Stimulated activated effector memory CD8-positive, alpha-beta T cell treated with anti-CD3 and anti-CD28 coated beads, Interleukin-12 subunit alpha, Interleukin-12 subunit beta, amount 100 ng/mL, for 72 hours (primary cell): Measurements from ENCODE around the gene PRRX2.

ENCODE experiments used
- ATAC-seq: fragments of 150-1000 bp; cut with Tn5 transposase; 2 replicates; pipeline ENCODE4 v1.10.0; 2021
- DNase-seq, 2 donors: peaks; one replicate each; pipeline ENCODE4 v3.0.0; 2021 to 2022; ENCODE audit warnings: low spot score in 2 of 2
- H3K27ac Mint-ChIP-seq: one replicate; pipeline ENCODE4 v1.8.0; 2022; ENCODE audit warnings: mild to moderate bottlenecking, mixed read lengths
- H3K36me3 Mint-ChIP-seq: one replicate; pipeline ENCODE4 v1.8.0; 2022; ENCODE audit warnings: mild to moderate bottlenecking, mixed read lengths
- H3K4me1 Mint-ChIP-seq: one replicate; pipeline ENCODE4 v1.8.0; 2022; ENCODE audit warnings: mixed read lengths
- H3K4me3 Mint-ChIP-seq: one replicate; pipeline ENCODE4 v1.8.0; 2022; ENCODE audit warnings: mild to moderate bottlenecking, mixed read lengths
- H3K9me3 Mint-ChIP-seq: one replicate; pipeline ENCODE4 v1.8.0; 2022; ENCODE audit warnings: mixed read lengths

The PRRX2 gene

DNA sequence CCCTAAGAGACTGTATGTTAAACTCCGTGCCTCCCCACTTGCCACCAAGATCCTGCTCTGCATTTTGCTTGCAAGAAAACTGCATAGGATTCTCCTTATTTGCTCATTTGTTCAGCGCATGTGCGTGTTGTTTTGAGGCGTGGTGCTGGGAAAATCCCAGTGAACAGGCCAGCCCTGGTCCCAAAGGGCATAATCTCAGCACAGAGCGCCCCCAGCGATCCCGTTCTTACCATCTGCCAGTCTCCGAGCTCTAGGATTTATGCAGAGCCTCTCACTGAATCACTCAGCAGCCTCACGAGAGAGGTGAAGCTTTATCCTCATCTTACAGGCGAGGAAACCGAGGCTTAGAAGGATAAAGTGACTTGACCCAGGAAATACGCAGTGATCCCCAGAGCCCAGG, 11.5 kb downstream of the PRRX2 start:
- Mint-ChIP-seq H3K4me3 (no peak overlapping the region), H3K4me1 (peaks cover under 1% of the 10 kb centered on the region), H3K36me3 (no peaks in the 10 kb centered on the region), H3K27ac (no peak overlapping the region), H3K9me3 (no peaks in the 10 kb centered on the region)
- ATAC-seq (no peak), DNase-seq (no peak)

DNA sequence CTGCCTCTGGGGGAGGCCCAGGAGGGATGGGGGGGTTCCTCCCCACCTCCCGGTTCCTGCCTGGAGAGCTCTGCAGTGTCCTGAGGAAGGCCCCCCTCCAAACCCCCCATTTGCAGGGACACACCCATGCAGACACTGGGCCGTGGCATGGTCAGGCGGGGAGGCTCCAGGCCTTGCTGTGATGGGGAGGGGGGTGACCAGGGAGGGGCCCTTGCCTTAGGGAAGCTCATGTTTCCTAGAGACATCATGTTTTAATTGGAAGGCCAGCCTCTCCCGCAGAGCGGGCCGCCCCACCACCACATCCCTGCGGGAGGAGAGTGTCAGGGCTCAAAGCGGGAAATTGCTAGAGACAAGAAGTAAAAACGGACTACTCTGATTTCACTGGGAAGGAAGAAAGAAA, 12.0 kb downstream of the PRRX2 start:
- no peaks in the 10 kb centered on the region for H3K9me3 Mint-ChIP-seq
- DNase-seq, result no peak
- no peak for ATAC-seq
- no peaks in the 10 kb centered on the region for H3K36me3 Mint-ChIP-seq
- no peak overlapping the region for H3K27ac Mint-ChIP-seq
- no peaks in the 10 kb centered on the region for H3K4me1 Mint-ChIP-seq
- H3K4me3 Mint-ChIP-seq, result no peak overlapping the region

DNA sequence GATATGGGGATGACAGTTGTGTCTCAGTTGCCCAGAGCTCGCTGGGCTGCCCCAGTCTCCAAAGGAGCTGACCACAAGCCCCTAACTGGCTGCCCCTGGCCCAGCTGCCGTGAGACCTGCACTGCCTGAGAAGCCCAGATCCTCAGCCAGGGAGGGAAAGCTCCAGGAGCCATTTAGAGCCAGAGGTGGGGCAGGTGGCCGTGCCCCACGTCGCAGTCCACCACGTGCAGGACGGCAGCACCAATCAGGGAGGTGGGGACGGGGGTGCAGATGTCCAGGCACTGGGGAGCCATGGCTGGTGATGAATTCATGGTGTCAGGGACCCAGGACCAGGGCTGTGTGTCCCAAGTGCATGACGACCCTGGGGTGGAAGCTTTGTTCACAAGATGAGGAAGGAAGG, 13.4 kb downstream of the PRRX2 start:
- DNase-seq, result no peak
- no peak overlapping the region for H3K27ac Mint-ChIP-seq
- no peak for ATAC-seq
- no peak overlapping the region for H3K4me3 Mint-ChIP-seq
- no peaks in the 10 kb centered on the region for H3K4me1 Mint-ChIP-seq
- no peaks in the 10 kb centered on the region for H3K9me3 Mint-ChIP-seq
- no peaks in the 10 kb centered on the region for H3K36me3 Mint-ChIP-seq

DNA sequence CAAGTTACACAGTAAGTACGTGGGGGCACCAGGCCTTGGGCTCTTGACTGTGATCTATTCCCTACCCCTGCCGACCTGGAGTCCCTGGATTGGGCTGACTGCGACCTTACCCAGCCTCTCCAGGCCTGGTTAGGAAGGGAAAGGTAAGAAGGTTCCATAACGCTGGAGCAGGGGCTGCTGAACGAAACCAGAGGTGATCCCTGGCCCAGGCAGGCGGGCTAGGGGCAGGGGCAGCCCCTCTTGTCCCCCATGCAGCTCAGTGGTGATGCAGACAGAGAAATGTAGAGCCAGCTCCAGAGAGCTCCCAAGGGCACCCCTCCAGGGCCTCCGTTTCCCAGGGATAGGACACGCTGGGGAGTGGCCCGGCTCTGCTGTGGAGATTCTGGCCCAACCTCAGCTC, 14.1 kb downstream of the PRRX2 start:
- DNase-seq, result no peak
- Mint-ChIP-seq H3K36me3 (no peaks in the 10 kb centered on the region), H3K9me3 (no peaks in the 10 kb centered on the region), H3K4me3 (no peak overlapping the region), H3K27ac (no peak overlapping the region), H3K4me1 (no peaks in the 10 kb centered on the region)
- no peak for ATAC-seq

DNA sequence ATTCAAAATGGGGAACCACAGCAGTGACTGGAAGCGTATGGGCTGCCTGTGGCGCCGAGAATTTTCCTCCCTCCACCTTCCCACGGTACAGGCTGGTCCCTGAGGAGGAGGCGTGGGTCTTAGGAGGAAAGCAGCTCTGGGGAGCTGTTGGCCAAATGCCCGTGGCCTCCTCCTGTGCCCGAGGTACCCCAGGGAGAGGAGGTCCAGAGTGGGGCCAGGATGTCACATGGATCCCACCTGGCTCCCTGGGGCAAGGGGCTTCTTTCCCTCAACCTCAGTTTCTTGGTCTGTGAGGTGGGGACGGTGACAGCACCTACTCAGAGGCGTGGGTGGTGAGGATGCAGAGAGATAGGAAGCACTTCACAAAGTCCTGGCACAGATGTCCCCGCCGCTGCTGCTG, 16.5 kb downstream of the PRRX2 start:
- Mint-ChIP-seq H3K4me3 (no peak overlapping the region), H3K4me1 (no peaks in the 10 kb centered on the region), H3K27ac (no peak overlapping the region), H3K36me3 (no peaks in the 10 kb centered on the region), H3K9me3 (no peaks in the 10 kb centered on the region)
- no peak for ATAC-seq
- no peak for DNase-seq

DNA sequence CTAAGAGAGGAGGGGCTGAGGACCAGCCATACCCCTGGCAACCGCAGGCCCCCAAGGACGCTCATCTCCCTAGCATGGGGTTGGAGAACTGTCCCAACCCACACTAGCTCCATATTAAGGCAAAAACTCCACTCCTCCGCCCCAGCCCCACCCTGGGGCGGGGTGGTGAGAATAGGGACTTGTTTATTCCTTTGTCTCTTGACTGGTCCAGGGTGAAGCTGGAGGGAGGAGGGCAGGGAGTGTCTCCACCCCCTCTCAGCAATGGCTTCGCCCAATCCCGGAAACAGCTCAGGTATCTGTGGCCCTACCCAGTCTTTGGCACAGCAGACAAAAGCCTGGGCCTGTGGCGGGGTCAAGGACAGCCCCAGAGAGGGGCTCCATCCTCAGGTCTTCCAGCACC, 16.9 kb downstream of the PRRX2 start:
- Mint-ChIP-seq H3K9me3 (no peaks in the 10 kb centered on the region), H3K4me1 (no peaks in the 10 kb centered on the region), H3K27ac (no peak overlapping the region), H3K4me3 (no peak overlapping the region), H3K36me3 (no peaks in the 10 kb centered on the region)
- ATAC-seq (no peak), DNase-seq (no peak)

DNA sequence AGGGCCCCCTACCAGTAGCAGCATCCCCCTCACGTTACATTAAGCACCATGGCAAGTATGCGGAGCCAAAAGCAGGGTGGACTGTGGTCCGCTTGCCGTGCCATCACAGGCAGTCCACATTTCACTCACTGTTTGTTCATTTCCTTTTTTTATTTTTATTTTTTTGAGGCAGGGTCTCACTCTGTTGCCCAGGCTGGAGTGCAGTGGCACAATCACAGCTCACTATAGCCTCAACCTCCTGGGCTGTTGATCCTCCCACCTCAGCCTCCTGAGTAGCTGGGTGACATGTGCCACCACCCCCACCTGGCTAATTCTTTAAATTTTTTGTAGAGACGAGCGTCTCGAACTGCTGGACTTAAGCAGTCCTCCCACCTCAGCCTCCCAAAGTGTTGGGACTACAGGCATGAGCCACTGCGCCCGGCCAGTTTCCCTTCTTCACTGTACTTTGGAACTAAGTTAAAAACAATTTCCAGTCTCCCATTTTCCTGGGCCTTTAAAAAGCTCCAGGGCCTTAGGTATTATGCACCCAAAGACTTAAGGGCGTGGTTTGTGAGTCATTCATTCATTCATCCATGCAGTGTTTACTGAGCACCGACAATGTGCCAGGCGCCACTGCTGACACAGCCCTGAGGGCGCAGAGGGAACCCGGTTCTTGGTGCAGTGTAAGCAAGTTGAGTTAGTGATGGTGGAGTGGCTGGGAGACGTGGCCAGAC, 19.9 kb downstream of the PRRX2 start:
- no peaks in the 10 kb centered on the region for H3K36me3 Mint-ChIP-seq
- H3K27ac Mint-ChIP-seq, result no peak overlapping the region
- ATAC-seq, result no peak
- H3K4me1 Mint-ChIP-seq, result no peaks in the 10 kb centered on the region
- no peaks in the 10 kb centered on the region for H3K9me3 Mint-ChIP-seq
- no peak overlapping the region for H3K4me3 Mint-ChIP-seq
- no peak for DNase-seq

DNA sequence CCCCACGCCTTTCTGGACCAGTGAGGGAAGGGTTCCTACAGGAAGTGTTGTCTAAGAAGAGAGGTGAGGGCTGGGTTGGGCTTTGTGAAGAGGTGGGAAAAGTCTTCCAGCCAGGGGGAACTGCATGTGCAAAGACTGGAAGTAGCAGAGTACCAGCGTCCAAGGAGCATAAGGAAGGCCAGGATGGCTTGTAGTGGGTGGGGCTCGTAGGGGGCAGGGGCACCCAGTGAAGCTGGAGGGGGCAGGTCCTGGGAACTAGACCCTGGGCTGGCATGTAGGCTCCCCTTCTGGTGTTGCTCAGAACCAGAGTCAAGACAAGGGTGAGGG, 20.4 kb downstream of the PRRX2 start:
- H3K36me3 Mint-ChIP-seq, result no peaks in the 10 kb centered on the region
- no peaks in the 10 kb centered on the region for H3K4me1 Mint-ChIP-seq
- DNase-seq, result no peak
- H3K9me3 Mint-ChIP-seq, result no peaks in the 10 kb centered on the region
- no peak overlapping the region for H3K27ac Mint-ChIP-seq
- ATAC-seq, result no peak
- no peak overlapping the region for H3K4me3 Mint-ChIP-seq

DNA sequence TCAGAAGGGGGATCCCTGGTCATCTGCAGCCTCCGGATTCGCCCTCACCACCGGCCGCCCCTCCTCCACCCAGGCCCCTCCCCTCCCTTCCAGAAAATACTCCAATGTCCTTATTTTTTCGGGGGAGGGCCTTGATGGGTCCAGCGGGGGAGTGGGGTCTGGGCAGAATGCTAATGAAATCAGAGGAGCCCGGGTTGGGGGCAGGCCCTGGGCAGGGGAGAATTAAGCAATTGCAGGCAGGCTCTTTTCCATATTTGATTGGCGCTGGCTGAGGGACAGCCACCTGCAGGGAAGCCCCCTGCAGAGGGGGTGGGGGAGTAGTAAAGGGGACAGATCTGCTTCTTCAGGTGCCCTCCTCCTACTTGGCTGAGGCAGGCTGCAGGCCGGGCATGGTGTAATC, 21.3 kb downstream of the PRRX2 start:
- ATAC-seq, result no peak
- Mint-ChIP-seq H3K4me1 (no peaks in the 10 kb centered on the region), H3K36me3 (no peaks in the 10 kb centered on the region), H3K27ac (no peak overlapping the region), H3K4me3 (no peak overlapping the region), H3K9me3 (no peaks in the 10 kb centered on the region)
- DNase-seq, result no peak

DNA sequence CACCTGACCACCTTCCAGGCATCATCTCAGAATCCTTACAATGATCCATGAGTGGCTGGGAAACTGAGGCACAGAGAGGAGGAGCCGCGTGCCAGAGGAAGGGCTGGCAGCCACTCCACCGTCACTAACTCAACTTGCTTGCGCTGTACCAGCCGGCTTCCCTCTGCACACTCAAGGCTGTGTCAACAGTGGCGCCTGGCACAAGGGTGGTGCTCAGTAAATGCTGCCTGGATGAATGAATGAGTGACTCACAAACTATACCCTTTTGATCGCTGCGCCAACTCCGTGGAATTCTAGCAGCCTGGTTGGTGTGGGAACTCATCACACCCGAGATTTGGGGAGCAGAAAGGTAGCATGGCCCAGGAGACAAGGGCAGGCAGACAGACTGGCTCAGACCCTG, 21.9 kb downstream of the PRRX2 start:
- DNase-seq, result no peak
- no peak for ATAC-seq
- no peak overlapping the region for H3K27ac Mint-ChIP-seq
- no peaks in the 10 kb centered on the region for H3K4me1 Mint-ChIP-seq
- no peak overlapping the region for H3K4me3 Mint-ChIP-seq
- H3K36me3 Mint-ChIP-seq, result no peaks in the 10 kb centered on the region
- no peaks in the 10 kb centered on the region for H3K9me3 Mint-ChIP-seq

DNA sequence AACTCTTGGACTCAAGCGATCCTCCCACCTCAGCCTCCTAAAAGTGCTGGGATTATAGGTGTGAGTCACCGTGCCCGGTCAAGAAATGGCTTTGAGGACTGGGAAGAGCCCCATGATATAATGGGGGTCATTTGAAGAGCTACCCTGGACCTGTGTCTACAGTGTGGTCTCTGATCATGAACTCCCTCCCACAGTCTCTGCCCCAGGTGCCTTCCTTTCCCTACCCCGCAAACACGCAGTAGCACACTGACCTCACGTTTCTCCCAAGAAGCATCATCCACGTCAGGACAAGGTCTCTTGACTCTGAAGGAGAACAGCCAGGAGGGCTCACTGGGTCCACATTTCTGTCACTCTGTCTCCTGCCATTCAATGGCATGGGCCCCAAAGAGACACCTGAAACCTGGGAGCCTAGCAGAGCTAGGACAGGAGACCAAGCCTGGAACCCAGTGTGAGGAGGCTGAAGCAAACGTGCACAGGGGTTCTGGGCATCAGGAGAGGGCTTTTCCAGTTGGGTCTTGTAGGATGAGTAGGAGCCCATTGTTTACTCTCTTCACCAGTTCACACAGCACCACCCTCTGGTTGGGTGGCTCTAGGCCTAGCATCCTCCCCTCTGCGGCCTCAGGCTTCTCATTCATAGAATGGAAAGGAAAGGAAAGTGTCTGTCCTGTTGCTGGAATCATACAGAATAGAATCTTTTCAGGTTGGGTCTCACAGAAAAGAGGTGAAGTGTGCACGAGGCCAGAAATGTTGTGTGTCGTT, 23.0 kb downstream of the PRRX2 start:
- no peak for ATAC-seq
- no peak overlapping the region for H3K4me3 Mint-ChIP-seq
- no peak overlapping the region for H3K27ac Mint-ChIP-seq
- no peaks in the 10 kb centered on the region for H3K36me3 Mint-ChIP-seq
- no peaks in the 10 kb centered on the region for H3K9me3 Mint-ChIP-seq
- no peaks in the 10 kb centered on the region for H3K4me1 Mint-ChIP-seq
- DNase-seq, result no peak

DNA sequence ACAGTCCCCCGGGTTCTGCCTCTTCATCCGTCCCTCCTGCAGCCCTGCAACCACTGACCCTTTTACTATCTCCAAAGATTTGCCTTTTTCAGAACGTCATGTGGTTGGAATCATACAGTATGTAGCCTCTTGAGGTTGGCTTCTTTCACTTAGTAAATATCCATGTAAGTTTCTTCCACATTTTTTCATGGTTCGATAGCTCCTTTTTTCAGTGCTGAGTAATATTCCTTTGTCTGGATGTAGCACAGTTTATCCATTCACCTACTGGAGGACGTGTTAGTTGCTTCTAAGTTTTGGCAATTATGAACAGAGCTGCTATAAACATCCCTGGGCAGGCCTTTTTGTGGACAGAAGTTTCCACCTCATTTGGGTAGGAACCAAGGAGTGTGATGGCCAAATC, 27.1 kb downstream of the PRRX2 start:
- no peak overlapping the region for H3K4me3 Mint-ChIP-seq
- DNase-seq (no peak), ATAC-seq (no peak)
- H3K36me3 Mint-ChIP-seq, result no peaks in the 10 kb centered on the region
- H3K9me3 Mint-ChIP-seq, result no peaks in the 10 kb centered on the region
- H3K27ac Mint-ChIP-seq, result no peak overlapping the region
- peaks cover 6% of the 10 kb centered on the region for H3K4me1 Mint-ChIP-seq

DNA sequence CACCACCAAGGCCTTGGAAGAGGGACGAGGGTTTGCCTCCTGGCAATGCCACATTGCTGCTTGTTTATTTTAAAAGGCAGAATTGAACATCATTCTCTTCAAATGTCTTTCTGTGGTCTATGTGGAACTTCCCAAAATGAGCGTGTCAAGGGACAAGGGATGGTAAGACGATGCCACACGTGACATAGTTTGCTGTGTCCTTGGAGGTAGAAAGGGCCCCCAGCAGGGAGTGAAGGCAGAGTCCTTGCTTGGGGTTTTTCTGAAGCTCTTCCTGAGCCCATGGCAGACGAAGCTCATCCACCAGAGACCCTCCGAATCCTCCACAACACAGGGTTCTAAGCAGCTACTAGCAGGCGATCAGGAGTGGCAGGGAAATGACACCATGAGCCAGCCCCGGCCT, 28.3 kb downstream of the PRRX2 start:
- Mint-ChIP-seq H3K4me3 (no peak overlapping the region), H3K36me3 (no peaks in the 10 kb centered on the region), H3K4me1 (peaks cover 6% of the 10 kb centered on the region), H3K27ac (no peak overlapping the region), H3K9me3 (no peaks in the 10 kb centered on the region)
- DNase-seq (no peak), ATAC-seq (no peak)

DNA sequence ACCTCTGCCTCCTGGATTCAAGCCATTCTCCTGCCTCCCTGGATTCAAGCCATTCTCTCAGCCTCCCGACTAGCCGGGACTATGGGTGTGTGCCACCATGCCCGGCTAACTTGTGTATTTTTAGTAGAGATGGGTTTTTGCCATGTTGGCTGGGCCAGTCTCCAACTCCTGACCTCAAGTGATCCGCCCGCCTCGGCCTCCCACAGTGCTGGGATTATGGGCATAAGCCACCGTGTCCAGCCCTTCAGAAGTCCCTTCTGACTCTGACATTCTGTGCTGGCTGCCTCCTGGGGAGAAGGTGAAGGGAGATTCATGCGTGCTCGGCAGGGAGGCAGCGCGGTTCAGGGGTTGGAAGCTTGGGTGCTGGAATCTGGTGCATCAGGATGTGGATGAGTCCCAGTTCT, 28.8 kb downstream of the PRRX2 start:
- H3K36me3 Mint-ChIP-seq, result no peaks in the 10 kb centered on the region
- H3K4me3 Mint-ChIP-seq, result no peak overlapping the region
- no peaks in the 10 kb centered on the region for H3K9me3 Mint-ChIP-seq
- DNase-seq (no peak), ATAC-seq (no peak)
- peaks cover 6% of the 10 kb centered on the region for H3K4me1 Mint-ChIP-seq
- H3K27ac Mint-ChIP-seq, result no peak overlapping the region

DNA sequence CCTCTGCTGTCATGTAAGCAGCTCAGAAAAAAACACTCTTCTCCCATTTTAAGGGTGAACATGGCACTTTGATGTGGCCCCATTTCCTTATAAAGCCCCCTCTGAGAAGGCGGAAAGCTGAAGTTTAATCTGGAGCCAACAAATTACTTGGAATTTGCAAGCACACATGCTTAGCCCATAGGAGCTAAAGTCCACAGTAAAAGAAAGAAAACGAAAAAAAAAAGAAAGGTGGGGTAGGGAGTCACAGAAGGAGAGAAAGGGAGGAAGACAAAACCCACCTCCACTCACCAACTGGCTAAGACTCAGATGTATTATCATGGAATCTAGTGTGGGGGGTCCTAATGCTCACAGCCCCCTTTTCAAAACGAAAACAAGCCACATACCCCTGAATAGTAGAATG, 30.4 kb downstream of the PRRX2 start:
- no peak overlapping the region for H3K4me3 Mint-ChIP-seq
- no peak for ATAC-seq

DNA sequence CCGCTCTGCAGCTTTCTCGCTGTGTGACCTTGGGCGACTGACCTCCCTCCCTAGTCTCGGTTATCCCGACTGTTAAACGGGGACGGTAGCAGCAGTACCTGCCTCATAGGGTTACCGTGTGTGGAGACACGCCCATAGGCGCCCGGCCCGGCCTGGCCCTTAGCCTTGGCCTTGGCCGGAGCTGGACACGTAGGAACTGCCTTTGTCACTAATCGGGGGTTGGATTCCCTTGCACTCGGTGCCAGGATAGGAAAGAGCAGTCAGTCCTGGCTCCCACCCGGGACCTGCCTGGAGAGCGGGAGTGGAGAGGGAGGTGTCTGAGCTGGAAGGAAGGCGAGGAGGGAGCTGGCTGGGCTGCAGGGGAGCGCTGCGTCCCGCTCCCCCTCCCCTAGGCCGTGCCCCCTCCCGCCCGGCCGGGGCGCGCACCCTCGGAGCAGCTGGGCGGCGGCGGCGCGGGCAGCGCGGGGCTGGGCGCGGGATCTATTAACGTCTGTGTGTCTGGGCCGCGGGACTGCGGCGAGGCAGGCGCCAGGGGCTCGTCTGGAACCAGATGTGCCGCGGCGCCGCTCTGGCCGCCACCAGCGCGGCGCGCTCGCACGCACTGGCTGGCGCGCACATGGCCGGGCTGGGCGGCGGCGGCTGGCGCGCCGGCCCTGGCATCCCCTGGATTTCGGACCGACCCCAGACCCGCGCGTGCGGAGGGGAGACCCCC, 31.7 kb downstream of the PRRX2 start:
- Mint-ChIP-seq H3K4me1 (peaks cover 6% of the 10 kb centered on the region), H3K27ac (no peak overlapping the region), H3K36me3 (no peaks in the 10 kb centered on the region), H3K4me3 (peak overlapping the region; percentile 64), H3K9me3 (no peaks in the 10 kb centered on the region)
- DNase-seq, result no peak
- peak; percentile 66 for ATAC-seq

More for the DNA sequence above, 30.4 kb downstream of the PRRX2 start:
- Mint-ChIP-seq H3K9me3 (no peaks in the 10 kb centered on the region), H3K27ac (no peak overlapping the region), H3K36me3 (no peaks in the 10 kb centered on the region), H3K4me1 (peaks cover 6% of the 10 kb centered on the region)
- DNase-seq, result no peak
